ENCODE data around the gene TBX3. TPM values are rescaled to one million over a fixed set of nuclear protein-coding genes. Genes with fewer than 3 reads are reported as not detected.

Gene TBX3
- total RNA-seq, 1 experiment from 2014 or later: 1.4 TPM

DNA sequence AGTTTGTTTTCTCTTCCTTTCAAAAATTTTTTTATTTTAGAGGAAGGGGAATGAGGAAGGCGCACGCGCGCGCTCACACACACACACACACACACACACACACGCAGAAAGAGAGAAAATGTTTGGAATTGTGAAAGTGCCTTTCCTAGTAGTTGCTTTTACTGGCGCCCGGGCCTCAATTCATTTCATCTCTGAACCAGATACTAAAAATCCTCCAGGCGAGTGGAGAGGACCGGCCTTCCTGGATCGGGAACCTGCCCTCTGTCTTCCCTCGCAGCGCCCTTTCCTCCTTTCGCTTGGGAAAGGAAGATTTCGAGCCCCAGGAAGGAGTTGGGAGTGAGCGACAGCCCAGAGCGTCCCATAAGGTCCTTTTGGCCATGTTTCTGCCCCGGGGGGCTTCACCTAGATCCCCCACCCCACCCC lies 7.8 kb upstream of the TBX3 start:
- H3K4me1 Mint-ChIP-seq (ENCODE audit: low read depth, unreplicated experiment): no peaks in the 10 kb centered on the region
- no TSS peak for BruUV-seq (replicated peaks)
- H3K4me3 Mint-ChIP-seq (ENCODE audit: low read depth, unreplicated experiment): no peak overlapping the region
- TF ChIP-seq, protein P1, sequence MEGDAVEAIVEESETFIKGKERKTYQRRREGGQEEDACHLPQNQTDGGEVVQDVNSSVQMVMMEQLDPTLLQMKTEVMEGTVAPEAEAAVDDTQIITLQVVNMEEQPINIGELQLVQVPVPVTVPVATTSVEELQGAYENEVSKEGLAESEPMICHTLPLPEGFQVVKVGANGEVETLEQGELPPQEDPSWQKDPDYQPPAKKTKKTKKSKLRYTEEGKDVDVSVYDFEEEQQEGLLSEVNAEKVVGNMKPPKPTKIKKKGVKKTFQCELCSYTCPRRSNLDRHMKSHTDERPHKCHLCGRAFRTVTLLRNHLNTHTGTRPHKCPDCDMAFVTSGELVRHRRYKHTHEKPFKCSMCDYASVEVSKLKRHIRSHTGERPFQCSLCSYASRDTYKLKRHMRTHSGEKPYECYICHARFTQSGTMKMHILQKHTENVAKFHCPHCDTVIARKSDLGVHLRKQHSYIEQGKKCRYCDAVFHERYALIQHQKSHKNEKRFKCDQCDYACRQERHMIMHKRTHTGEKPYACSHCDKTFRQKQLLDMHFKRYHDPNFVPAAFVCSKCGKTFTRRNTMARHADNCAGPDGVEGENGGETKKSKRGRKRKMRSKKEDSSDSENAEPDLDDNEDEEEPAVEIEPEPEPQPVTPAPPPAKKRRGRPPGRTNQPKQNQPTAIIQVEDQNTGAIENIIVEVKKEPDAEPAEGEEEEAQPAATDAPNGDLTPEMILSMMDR (IDR thresholded peaks at IDR 0.05; ENCODE audit: unreplicated experiment): no peak
- CTCF ChIA-PET: no interaction called here
- H3K27me3 Mint-ChIP-seq (ENCODE audit: unreplicated experiment): peaks cover 72% of the 10 kb centered on the region
- no peak overlapping the region for H3K27ac Mint-ChIP-seq (ENCODE audit: unreplicated experiment)
- H3K36me3 Mint-ChIP-seq (ENCODE audit: insufficient read depth, unreplicated experiment): no peaks in the 10 kb centered on the region
- DNase-seq: no peak
- intact Hi-C loops (cut with micrococcal nuclease; ENCODE audit: unreplicated experiment): no loop called here
- peaks cover 3% of the 10 kb centered on the region for H3K9me3 Mint-ChIP-seq (ENCODE audit: low read depth, unreplicated experiment)

DNA sequence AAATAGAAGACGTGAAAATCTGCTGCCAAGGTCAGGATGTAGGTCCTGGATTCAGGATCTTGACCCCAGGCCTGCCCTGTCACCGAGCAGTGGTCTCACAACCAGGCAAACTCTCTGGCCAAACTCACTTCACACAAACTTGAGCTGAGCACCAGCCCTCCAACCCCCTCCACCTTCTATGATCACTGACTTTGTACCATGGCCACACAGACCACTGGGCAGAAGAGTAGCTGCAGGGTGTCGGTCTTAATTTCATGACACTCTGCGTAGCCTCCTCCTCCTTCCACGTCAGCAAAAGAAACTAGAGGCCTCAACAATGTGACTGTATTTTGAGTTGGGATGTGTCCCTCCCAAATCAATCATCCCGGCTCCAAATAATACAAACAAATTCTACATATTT lies 7.2 kb upstream of the TBX3 start:
- H3K27ac Mint-ChIP-seq (ENCODE audit: unreplicated experiment): no peak overlapping the region
- TF ChIP-seq, protein P1 (IDR thresholded peaks at IDR 0.05; ENCODE audit: unreplicated experiment): no peak
- H3K4me1 Mint-ChIP-seq (ENCODE audit: low read depth, unreplicated experiment): no peaks in the 10 kb centered on the region

DNA sequence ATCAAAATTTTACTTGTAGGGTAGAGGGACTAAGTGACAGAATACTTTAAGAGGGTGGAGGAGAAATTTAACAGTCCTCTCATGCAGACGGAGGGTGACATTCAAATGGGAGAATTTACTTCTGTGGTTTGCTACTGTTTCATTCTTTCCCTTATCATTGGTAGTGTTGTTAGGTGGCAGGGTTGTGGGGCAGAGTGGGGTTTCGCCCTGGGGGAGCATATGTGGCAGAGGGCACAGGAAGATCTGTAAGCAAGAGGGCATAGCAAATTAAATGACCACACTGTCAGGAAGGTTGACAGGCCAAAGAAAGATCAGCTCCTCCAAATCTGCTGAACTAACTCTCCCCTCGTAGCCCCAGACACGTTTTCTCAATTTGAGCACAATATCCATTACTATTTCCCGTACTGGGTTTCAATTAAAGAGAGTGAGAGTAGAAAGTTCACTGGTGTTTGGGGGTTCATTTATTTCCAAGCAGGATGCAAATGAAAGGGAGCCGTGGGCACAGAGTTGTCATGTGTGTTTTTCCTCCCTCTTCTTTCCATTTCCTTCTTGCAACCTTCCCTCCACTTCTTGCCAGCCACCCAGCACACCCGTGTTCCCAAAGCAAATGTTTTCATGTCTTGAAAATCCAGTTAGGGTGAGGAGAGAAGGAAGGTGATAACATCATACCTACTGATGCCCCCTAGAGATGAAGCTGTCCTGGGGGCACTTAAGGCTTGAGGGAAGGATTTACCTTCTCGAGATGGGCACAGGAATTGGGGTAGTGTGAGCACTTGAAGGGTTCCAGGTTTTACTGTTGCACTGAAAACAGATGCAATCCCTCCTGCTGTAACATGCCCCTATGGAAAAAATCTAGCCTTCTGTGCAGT lies 6.5 kb upstream of the TBX3 start:
- Mint-ChIP-seq H3K4me1 (ENCODE audit: low read depth, unreplicated experiment) (no peaks in the 10 kb centered on the region), H3K36me3 (ENCODE audit: insufficient read depth, unreplicated experiment) (no peaks in the 10 kb centered on the region), H3K27ac (ENCODE audit: unreplicated experiment) (no peak overlapping the region), H3K9me3 (ENCODE audit: low read depth, unreplicated experiment) (peaks cover 3% of the 10 kb centered on the region), H3K4me3 (ENCODE audit: low read depth, unreplicated experiment) (no peak overlapping the region), H3K27me3 (ENCODE audit: unreplicated experiment) (peaks cover 78% of the 10 kb centered on the region)
- CTCF ChIA-PET: no interaction called here
- DNase-seq: no peak
- TF ChIP-seq, protein P1 (IDR thresholded peaks at IDR 0.05; ENCODE audit: unreplicated experiment): no peak
- BruUV-seq (replicated peaks): no TSS peak
- intact Hi-C loops (cut with micrococcal nuclease; ENCODE audit: unreplicated experiment): no loop called here

More for the DNA sequence above, 7.2 kb upstream of the TBX3 start:
- CTCF ChIA-PET: no interaction called here
- Mint-ChIP-seq H3K4me3 (ENCODE audit: low read depth, unreplicated experiment) (no peak overlapping the region), H3K9me3 (ENCODE audit: low read depth, unreplicated experiment) (peaks cover 3% of the 10 kb centered on the region), H3K36me3 (ENCODE audit: insufficient read depth, unreplicated experiment) (no peaks in the 10 kb centered on the region), H3K27me3 (ENCODE audit: unreplicated experiment) (peaks cover 78% of the 10 kb centered on the region)
- intact Hi-C loops (cut with micrococcal nuclease; ENCODE audit: unreplicated experiment): no loop called here
- BruUV-seq (replicated peaks): no TSS peak
- DNase-seq: no peak

DNA sequence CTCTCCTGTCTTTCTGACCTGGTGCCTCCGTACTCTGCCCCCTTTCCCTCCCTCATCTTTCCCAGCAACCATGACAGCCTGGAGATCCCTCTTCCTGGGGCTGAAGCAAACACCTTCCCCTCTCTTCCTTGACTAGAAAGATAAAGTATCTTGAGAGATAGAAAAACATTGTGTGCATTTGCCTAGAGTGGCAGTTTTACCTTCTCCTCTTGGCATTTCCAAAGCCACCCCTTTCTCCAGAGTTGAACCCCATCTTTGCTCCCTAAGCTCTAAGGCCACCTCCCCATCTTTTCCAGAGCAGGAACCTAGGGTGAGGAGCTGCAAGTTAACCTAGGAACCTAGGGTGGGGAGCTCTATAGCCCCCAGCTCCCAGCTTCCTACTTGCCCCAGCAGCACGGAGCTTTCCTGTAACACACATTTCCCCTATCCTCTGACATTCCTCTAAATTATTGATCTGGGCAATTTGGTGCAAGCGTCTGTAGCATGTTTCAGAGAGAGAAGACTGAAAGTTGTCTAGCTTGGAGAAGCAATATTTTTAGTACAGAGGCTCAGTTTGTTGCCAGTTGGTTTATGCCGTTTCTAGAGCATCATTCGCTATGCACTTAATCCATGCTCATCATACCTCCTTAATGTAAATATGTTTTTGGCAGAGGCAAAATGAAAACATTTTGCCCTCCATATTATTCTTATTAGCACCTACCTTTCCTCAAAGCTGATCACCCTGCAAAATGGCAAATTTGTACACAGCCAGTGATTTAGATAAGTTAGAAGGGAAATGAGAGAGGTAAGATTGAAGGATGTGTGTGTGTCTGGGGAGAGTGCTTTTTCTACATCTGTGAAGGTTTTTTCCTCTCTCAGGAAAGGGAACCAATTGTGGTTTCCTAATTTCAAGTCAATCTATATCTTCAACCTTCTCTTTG lies 5.4 kb upstream of the TBX3 start:
- no TSS peak for BruUV-seq (replicated peaks)
- DNase-seq: no peak
- H3K9me3 Mint-ChIP-seq (ENCODE audit: low read depth, unreplicated experiment): peaks cover 3% of the 10 kb centered on the region
- no peaks in the 10 kb centered on the region for H3K4me1 Mint-ChIP-seq (ENCODE audit: low read depth, unreplicated experiment)
- peaks cover 5% of the 10 kb centered on the region for H3K36me3 Mint-ChIP-seq (ENCODE audit: insufficient read depth, unreplicated experiment)
- H3K27me3 Mint-ChIP-seq (ENCODE audit: unreplicated experiment): peaks cover 68% of the 10 kb centered on the region
- CTCF ChIA-PET: no interaction called here
- TF ChIP-seq, protein P1 (IDR thresholded peaks at IDR 0.05; ENCODE audit: unreplicated experiment): no peak
- no peak overlapping the region for H3K27ac Mint-ChIP-seq (ENCODE audit: unreplicated experiment)
- intact Hi-C loops (cut with micrococcal nuclease; ENCODE audit: unreplicated experiment): no loop called here
- no peak overlapping the region for H3K4me3 Mint-ChIP-seq (ENCODE audit: low read depth, unreplicated experiment)

Data from Calu3 (cell line).